GM12873 (cell line): ENCODE results near the gene GALNT14.

ENCODE experiments used
- CTCF ChIP-seq: IDR thresholded peaks from 2 replicates; pipeline ENCODE4 v1.5.1; 2012; ENCODE audit warnings: low read depth, mild to moderate bottlenecking, moderate library complexity, low read length, control low read depth; ENCODE audit not compliant: insufficient read depth; ENCODE audit errors: missing control alignments

Gene GALNT14

GRCh38 chr2:30956995-30957394, 181.2 kb downstream of the GALNT14 start:
- no peak for TF ChIP-seq CTCF

GRCh38 chr2:30955516-30956132, 182.6 kb downstream of the GALNT14 start:
- no peak for TF ChIP-seq CTCF

- TF ChIP-seq CTCF: no peak
Observed at GRCh38 chr2:30950339-30950738, 187.9 kb downstream of the GALNT14 start.

DNA sequence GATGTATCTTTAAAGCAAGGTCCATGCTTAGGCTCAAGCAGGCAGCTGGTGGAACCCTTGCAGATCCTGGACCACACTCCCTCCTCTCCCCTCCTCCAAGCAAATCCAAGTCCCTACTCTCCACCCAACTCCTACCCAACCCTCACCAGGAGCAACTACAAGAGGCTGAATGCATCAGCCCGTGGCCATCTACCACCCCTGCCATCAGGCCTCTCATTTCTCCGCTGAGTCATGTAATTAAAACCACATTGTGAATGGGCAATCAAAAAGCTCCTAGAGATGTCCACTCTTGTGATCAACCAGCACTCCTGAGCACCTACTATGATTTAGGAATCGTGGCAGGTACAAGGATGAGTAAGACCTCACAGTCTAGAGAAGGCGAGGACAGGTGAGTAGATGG, 188.8 kb downstream of the GALNT14 start:
- no peak for TF ChIP-seq CTCF

GRCh38 chr2:30948857-30949256, 189.4 kb downstream of the GALNT14 start:
- TF ChIP-seq CTCF: no peak

- TF ChIP-seq CTCF: no peak
Observed at GRCh38 chr2:30948130-30948529, 190.1 kb downstream of the GALNT14 start.

DNA sequence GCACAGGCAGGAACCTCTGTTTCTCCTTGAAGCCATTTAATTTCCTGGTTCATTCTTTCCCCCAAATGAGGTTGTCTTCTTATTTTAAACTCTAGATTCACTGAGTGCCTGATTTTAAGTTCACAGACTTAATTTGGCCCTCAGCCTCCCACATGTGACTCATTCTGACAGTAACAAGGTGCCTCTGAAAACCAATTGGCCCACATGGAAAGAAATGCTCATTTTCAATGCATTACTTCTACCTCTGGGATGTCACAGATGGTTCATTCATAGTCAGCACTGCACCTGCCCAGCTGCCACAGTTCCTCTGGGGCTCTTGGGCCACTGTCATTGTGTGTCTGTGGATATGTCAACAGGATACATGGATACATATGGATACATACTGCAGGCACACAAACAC, 190.6 kb downstream of the GALNT14 start:
- no peak for TF ChIP-seq CTCF
